SU-DHL-6 (cell line): ENCODE results near the gene TMEM242.

Experiments
- H2AFZ ChIP-seq: fragments of 200-600 bp; sonication (generic); 2 replicates; pipeline ENCODE4 v1.6.1; 2014; ENCODE audit warnings: low read depth, mild to moderate bottlenecking, moderate library complexity, mixed read lengths, antibody characterized with exemption, low read length; ENCODE audit not compliant: severe bottlenecking
- H3F3A ChIP-seq: fragments of 200-600 bp; shearing (Covaris generic); 2 replicates; pipeline ENCODE4 v1.6.0; 2016; ENCODE audit warnings: antibody characterized with exemption, mild to moderate bottlenecking; ENCODE audit not compliant: insufficient read depth
- H3K27ac ChIP-seq: fragments of 200-600 bp; sonication (generic); 2 replicates; pipeline ENCODE4 v1.5.1; 2016; ENCODE audit warnings: low read depth, mild to moderate bottlenecking, low read length, moderate library complexity, mixed read lengths
- H3K27me3 ChIP-seq: fragments of 200-600 bp; sonication (generic), shearing (Covaris generic); 2 replicates; pipeline ENCODE4 v1.6.0; 2014; ENCODE audit warnings: mild to moderate bottlenecking, low read length
- H3K36me3 ChIP-seq: fragments of 200-600 bp; sonication (generic); 2 replicates; pipeline ENCODE4 v1.6.1; 2014; ENCODE audit warnings: mild to moderate bottlenecking, low read length, mixed read lengths
- H3K4me2 ChIP-seq: fragments of 300-600, 200-600 bp; shearing (Covaris generic), sonication (generic); 2 replicates; pipeline ENCODE4 v1.6.0; 2014; ENCODE audit warnings: low read length, low read depth, mild to moderate bottlenecking; ENCODE audit not compliant: poor library complexity, severe bottlenecking
- H3K4me3 ChIP-seq: fragments of 200-600 bp; sonication (generic); 2 replicates; pipeline ENCODE4 v1.5.1; 2014; ENCODE audit warnings: antibody characterized with exemption, low read length, mild to moderate bottlenecking, mixed read lengths; ENCODE audit not compliant: insufficient read depth, poor library complexity, severe bottlenecking
- H3K79me2 ChIP-seq: fragments of 200-600 bp; sonication (generic); 2 replicates; pipeline ENCODE4 v1.6.1; 2014; ENCODE audit warnings: mild to moderate bottlenecking, low read length, moderate library complexity; ENCODE audit not compliant: insufficient read depth
- H3K9ac ChIP-seq: fragments of 200-600 bp; sonication (generic); 2 replicates; pipeline ENCODE4 v1.7.0; 2014; ENCODE audit warnings: mild to moderate bottlenecking, low read length
- H3K9me2 ChIP-seq: fragments of 200-600 bp; sonication (generic); replicated peaks from 2 replicates; pipeline ENCODE4 v1.6.1; 2014; ENCODE audit warnings: low read length; ENCODE audit not compliant: insufficient read depth
- H3K9me3 ChIP-seq: fragments of 200-600 bp; sonication (generic); 2 replicates; pipeline ENCODE4 v1.6.1; 2014; ENCODE audit warnings: low read length, mixed read lengths; ENCODE audit not compliant: insufficient read depth
- H4K20me1 ChIP-seq: fragments of 200-600 bp; sonication (generic); 2 replicates; pipeline ENCODE4 v1.6.1; 2014; ENCODE audit warnings: low read depth, mild to moderate bottlenecking, antibody characterized with exemption, low read length, moderate library complexity, mixed read lengths
- CTCF ChIP-seq: fragments of 200-600 bp; sonication (generic); IDR thresholded peaks from one replicate; pipeline ENCODE4 v1.5.1; 2017; ENCODE audit warnings: antibody characterized with exemption, mild to moderate bottlenecking, low read length, moderate library complexity; ENCODE audit not compliant: insufficient read depth, poor library complexity, severe bottlenecking
- EZH2phosphoT487 ChIP-seq: fragments of 200-600 bp; sonication (generic), shearing (Covaris generic); conservative IDR thresholded peaks from 2 replicates; pipeline ENCODE4 v1.6.1; 2018; ENCODE audit warnings: mild to moderate bottlenecking, antibody characterized with exemption, low read length, moderate library complexity, mixed read lengths

Gene TMEM242

GRCh38 chr6:157246771-157247484 is 76.4 kb downstream of the TMEM242 start:
- H3K27me3 ChIP-seq = no peaks in the 10 kb centered on the region
- no peaks in the 10 kb centered on the region for H3K79me2 ChIP-seq
- H3K4me3 ChIP-seq = no peak overlapping the region
- H3K9me2 ChIP-seq = no peaks in the 10 kb centered on the region
- peaks cover 8% of the 10 kb centered on the region; the same call in 1 of the 2 replicates for H3K9me3 ChIP-seq
- no peak overlapping the region for H3K4me2 ChIP-seq
- H3K27ac ChIP-seq = no peak overlapping the region
- no peak overlapping the region for H3K9ac ChIP-seq
- no peaks in the 10 kb centered on the region for H3K36me3 ChIP-seq
- H2AFZ ChIP-seq = no peak overlapping the region
- no peaks in the 10 kb centered on the region for H4K20me1 ChIP-seq
- H3F3A ChIP-seq = no peaks in the 10 kb centered on the region
- TF ChIP-seq EZH2phosphoT487 (no peak), CTCF (no peak)

- no peaks in the 10 kb centered on the region for H3K79me2 ChIP-seq
- no peak overlapping the region for H2AFZ ChIP-seq
- no peaks in the 10 kb centered on the region for H3K27me3 ChIP-seq
- no peak overlapping the region for H3K27ac ChIP-seq
- H3F3A ChIP-seq = no peaks in the 10 kb centered on the region
- TF ChIP-seq CTCF = no peak
- no peak for TF ChIP-seq EZH2phosphoT487
- no peak overlapping the region for H3K4me3 ChIP-seq
- no peaks in the 10 kb centered on the region for H4K20me1 ChIP-seq
- no peak overlapping the region for H3K4me2 ChIP-seq
- H3K9ac ChIP-seq = no peak overlapping the region
- H3K9me3 ChIP-seq = peaks cover 8% of the 10 kb centered on the region; the same call in 1 of the 2 replicates
- no peaks in the 10 kb centered on the region for H3K9me2 ChIP-seq
- H3K36me3 ChIP-seq = no peaks in the 10 kb centered on the region
Observed at GRCh38 chr6:157246048-157246630, 77.2 kb downstream of the TMEM242 start.

GRCh38 chr6:157245436-157245835 is 77.9 kb downstream of the TMEM242 start:
- no peak overlapping the region for H3K9ac ChIP-seq
- H3K4me2 ChIP-seq = no peak overlapping the region
- no peaks in the 10 kb centered on the region for H3K9me2 ChIP-seq
- H3K27me3 ChIP-seq = no peaks in the 10 kb centered on the region
- peaks cover 8% of the 10 kb centered on the region; the same call in 1 of the 2 replicates for H3K9me3 ChIP-seq
- no peak overlapping the region for H2AFZ ChIP-seq
- TF ChIP-seq CTCF (no peak), EZH2phosphoT487 (no peak)
- no peaks in the 10 kb centered on the region for H3K79me2 ChIP-seq
- H3F3A ChIP-seq = no peaks in the 10 kb centered on the region
- H3K4me3 ChIP-seq = no peak overlapping the region
- no peaks in the 10 kb centered on the region for H4K20me1 ChIP-seq
- no peaks in the 10 kb centered on the region for H3K36me3 ChIP-seq
- H3K27ac ChIP-seq = no peak overlapping the region
